Hematopoietic multipotent progenitor cell (in vitro differentiated cells): ENCODE measurements around the gene ARMC6. TPM values are rescaled to one million over a fixed set of nuclear protein-coding genes. Genes with fewer than 3 reads are reported as not detected.
"Not testable (repeated sequence)": the region's sequence is repeated elsewhere in the genome, so short reads cannot be mapped to it uniquely, and the experiment has no call there.

Source experiments
- DNase-seq, 3 donors: peaks; one replicate each; pipeline ENCODE4 v3.0.0-alpha.2; 2011 to 2015; ENCODE audit warnings: low read depth in 2 of 3, low spot score in 2 of 3
- total RNA-seq: library from RNA; depleted of rRNA; stranded (reverse); fragments of >200 nt; gene quantifications from one replicate; pipeline ENCODE4 v1.2.3, GENCODE V29; 2012

ARMC6 gene
- total RNA-seq, 1 donor: 80.8 TPM

DNA sequence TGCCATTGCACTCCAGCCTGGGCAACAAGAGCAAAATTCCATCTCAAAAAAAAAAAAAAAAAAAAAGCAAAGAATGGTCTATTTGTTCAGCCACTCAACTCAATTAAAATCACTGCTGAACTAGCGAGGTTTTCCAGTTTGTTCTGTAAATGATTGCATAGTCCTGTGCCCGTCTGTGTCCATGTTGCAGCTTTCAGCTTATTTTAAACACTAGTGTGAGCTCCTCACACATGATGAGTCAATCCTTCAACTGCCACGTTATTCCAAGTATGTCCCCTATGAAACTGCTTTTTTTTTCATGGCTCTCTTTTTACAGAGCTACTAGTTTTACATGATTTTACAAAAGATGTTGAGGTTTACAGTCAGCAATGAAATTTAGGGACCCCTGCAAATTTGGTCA is 12.3 kb upstream of the ARMC6 start:
- no peak for DNase-seq

- DNase-seq: no peak
Measured at GRCh38 chr19:19022380-19022961, 10.9 kb upstream of the ARMC6 start.

DNA sequence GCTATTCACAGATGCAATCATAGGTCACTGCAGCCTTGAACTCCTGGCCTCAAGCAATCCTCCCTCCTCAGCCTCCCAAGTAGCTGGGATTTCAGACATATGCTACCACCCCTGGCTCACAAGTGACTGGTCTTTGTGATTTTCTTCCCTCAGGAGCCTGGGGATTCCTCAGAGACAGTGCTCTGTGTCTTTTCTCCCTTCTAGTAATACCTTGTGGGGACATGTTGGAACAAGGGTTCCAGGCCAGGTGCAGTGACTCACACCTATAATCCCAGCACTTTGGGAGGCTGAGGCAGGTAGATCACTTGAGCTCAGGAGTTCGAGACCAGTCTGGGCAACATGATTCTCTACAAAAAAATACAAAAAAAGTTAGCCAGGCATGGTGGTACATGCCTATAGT is 10.0 kb upstream of the ARMC6 start:
- not testable (repeated sequence) for DNase-seq

GRCh38 chr19:19025861-19026260 is 7.5 kb upstream of the ARMC6 start:
- DNase-seq: no peak

GRCh38 chr19:19026299-19026971 is 7.0 kb upstream of the ARMC6 start:
- peak in 2 of 3 donors; percentile 9 to 36 for DNase-seq

DNA sequence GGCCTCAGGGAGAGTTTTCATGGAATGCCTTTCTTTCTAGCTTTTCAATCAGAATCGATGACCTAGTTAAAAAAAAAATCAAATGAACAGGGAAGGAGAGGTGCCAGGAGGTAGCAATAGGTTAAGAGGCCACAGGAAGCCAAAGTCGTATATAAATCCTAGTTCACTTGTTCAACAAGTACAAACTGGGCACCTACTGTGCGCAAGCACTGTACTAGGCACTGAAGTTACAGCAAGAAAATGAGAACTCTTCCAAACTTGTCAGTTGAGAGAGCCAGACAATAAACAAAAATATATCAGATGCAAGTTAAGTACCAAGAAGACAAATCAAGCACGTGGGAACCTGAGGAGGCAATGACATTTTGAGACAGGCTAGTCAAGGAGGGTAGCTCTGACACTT is 6.2 kb upstream of the ARMC6 start:
- no peak for DNase-seq

DNA sequence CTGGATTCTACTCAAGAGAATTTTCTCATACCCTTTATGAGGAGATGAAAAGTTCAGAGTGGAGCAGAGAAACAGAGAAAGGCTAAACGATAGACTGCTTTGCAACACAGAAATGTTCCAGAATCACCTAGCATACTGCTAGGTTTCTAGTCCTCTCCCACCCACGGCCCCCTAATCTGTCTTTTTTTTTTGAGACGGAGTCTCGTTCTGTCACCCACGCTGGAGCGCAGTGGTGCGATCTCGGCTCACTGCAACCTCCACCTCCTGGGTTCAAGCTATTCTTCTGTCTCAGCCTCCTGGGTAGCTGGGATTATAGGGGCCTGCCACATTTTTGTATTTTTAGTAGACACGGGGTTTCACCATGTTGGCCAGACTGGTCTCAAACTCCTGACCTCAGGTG is 4.9 kb upstream of the ARMC6 start:
- DNase-seq: no peak

DNA sequence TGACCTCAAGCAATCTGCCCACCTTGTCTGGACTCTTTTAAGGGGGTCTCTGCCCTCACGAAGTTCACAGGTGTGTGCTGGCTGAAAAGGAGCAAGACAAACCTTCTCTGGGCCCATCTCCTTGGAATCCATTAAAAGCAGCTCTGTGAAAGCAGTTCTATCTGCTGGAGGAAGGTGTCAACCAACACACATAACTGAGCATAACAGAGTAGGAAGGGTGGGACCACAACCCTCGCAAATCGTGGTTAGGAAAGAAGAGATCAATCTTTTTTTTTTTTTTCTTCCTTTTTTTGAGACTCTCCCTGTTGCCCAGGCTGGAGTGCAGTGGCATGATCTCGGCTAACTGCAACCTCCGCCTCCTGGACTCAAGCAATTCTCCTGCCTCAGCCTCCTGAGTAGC is 1.5 kb upstream of the ARMC6 start:
- DNase-seq: peak in 2 of 3 donors; percentile 7 to 18

DNA sequence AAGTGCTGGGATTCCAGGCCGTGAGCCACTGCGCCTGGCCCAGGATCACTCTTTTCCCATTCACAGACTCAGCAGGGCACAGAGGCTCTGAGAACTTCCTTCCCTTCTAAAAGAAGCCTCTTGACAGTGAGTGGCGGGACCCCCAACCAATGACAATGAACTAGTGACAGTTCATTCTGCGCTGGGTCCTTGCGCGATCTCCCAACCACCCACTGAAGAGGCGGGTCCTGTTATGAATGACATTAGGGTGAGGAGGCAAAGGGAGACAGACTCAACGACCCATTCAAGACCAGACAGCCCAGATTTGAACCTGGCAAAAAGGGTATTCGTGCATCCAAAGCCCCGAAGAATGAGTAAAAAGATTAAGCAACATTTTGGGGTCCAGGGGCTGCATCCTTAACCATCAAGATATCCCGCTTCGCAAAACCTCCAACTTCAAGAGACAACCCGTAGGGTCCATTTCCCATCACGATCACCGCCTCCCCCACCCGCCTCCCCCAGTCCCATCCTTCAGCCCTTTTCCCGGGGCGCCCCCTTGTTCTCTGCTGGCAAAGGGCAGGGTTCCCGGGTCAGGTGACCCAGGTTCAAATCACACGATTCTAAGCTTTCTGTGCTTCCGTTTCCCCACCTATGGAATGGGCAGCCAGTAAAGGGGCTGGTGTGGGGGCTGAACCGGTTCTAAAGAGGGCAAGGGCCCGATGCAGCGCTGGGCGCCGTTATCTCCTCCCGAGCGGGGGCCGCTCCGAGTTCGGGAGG is 805 bp upstream of the ARMC6 start:
- peak in 2 of 3 donors; percentile 88 to 97 for DNase-seq

DNA sequence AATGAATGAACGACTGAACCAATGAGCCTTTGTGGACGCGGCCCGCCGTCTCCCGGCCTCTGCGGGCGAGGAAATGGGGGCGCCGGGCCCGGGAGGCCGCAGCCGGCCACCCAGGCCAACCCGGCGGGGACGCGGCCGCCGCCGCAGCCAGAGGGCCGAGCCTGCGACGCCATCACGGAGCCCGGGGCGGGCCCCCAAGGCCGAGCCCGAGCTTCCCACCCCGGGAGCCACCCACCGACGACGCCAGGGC is 302 bp upstream of the ARMC6 start:
- no peak for DNase-seq

- peak in 2 of 3 donors; percentile 78 to 84 for DNase-seq
Measured at GRCh38 chr19:19034204-19034624, 811 bp downstream of the ARMC6 start.

DNA sequence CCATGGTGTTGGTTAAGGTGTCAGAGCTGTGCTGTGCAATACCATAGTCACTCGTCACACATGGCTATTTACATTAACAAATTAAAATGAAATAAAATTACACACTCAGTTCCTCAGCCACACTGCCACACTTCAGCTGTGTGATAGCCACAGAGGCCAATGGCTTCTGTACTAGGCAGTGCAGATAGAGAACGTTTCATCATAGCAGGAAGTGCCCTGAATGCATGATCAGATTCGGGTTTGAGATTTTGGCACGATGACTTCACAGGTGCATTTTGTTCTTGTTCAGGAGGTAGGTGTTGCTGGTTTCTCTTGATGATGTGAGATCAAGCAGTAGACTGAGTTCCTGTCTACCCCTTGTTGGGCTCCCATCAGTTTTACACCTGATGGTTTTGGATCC is 6.5 kb downstream of the ARMC6 start:
- DNase-seq: no peak

GRCh38 chr19:19040417-19040816 is 7.0 kb downstream of the ARMC6 start:
- DNase-seq: no peak

DNA sequence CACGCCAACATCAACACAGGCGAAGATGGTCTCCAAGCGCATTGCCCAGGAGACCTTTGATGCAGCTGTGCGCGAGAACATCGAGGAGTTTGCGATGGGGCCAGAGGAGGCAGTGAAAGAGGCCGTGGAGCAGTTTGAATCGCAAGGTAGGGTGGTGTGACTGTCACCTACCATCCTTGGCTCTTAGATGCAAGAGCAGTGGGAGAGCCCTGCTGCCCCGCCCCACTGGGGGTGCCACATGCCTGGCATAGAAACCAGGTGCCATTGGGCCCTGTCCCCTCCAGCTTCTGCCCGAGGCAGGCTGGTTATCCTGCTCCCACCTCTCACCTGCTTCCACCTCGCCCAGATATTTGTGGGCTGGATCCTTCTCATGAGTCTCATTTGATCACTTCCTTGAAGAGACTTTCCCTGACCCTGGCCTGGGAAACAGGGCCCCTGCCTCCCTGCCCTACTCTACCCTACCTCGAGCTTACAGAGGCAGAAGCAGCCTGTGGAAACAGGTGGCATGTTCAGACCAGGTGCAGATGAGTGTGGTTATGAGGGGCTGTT is 9.4 kb downstream of the ARMC6 start:
- no peak for DNase-seq

GRCh38 chr19:19043481-19043880 is 10.1 kb downstream of the ARMC6 start:
- DNase-seq: no peak

GRCh38 chr19:19043881-19044280 is 10.5 kb downstream of the ARMC6 start:
- no peak for DNase-seq

DNA sequence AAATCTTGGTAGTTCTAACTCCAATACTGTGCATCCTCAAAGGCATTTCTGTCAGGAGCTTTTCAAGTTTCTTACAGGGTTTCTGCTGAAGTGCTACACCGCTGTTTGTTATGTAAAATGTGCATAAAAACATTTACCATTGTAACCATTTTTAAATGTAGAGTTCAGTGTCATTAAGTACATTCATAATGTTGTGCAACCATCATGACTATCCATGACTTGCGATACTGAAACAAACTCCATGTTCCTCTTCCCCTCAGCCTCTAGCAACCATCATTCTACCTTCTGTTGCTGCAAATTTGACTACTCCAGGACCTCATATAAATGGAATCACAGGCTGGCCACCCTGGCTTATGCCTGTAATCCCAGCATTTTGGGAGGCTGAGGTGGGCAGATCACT is 16.0 kb downstream of the ARMC6 start:
- DNase-seq: no peak

DNA sequence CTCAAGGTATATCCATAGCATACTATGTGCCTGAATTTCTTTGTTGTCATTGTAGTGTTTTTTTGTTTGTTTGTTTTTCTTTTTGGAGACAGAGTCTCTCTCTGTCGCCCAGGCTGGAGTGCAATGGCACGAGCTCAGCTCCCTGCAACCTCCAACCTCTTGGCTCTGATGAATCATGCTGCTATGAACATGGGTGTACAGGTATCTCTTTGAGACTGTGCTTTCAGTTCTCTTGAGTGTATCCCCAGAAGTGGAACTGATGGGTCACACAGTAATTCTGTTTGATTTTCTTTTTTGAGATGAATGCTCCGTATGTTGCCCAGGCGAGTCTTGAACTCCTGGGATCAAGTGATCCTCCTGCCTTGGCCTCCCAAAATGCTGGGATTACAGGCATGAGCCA is 16.7 kb downstream of the ARMC6 start:
- no peak for DNase-seq

- DNase-seq: no peak
Measured at GRCh38 chr19:19050731-19051130, 17.3 kb downstream of the ARMC6 start.

GRCh38 chr19:19051478-19052213 is 18.2 kb downstream of the ARMC6 start:
- DNase-seq: no peak

DNA sequence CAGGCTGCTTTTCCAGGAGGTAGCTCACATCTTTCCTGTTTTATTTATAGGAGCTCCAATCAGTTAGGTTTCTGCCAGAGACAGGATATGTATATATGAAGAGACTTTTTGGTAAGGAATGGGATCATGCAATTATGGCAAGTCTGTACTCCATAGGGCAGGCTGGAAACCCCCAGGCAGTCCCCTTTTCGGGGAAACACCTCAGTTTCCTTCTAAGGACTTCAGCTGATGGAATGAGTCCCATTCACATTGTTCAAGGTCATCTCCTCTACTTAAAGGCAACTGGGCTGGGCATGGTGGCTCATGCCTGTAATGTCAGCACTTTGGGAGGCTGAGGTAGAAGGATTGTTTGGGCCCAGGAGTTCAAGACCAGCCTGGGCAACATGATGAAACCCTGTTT is 19.5 kb downstream of the ARMC6 start:
- DNase-seq: no peak
